H1 (cell line): ENCODE data around the gene CFAP92. TPM values are rescaled to one million over a fixed set of nuclear protein-coding genes. Genes with fewer than 3 reads are reported as not detected.

ENCODE experiments used
- ASH2L ChIP-seq: fragments of 200-600, 300-600 bp; sonication (generic); IDR thresholded peaks from one replicate; pipeline ENCODE4 v1.7.1; 2017; ENCODE audit warnings: low read length
- CTBP2 ChIP-seq: IDR thresholded peaks from 2 replicates; pipeline ENCODE4 v1.7.0; 2011; ENCODE audit warnings: borderline replicate concordance, mild to moderate bottlenecking, moderate library complexity, mixed read lengths, low read length; ENCODE audit not compliant: insufficient read depth, insufficient read length
- EGR1 ChIP-seq: IDR thresholded peaks from 2 replicates; pipeline ENCODE4 v1.6.1; 2011; ENCODE audit warnings: low read depth, low read length, borderline replicate concordance
- GABPA ChIP-seq: IDR thresholded peaks from 2 replicates; pipeline ENCODE4 v1.6.1; 2011; ENCODE audit warnings: mild to moderate bottlenecking, low read length, moderate library complexity, borderline replicate concordance; ENCODE audit not compliant: insufficient read depth
- HDAC2 ChIP-seq, 2 experiments: fragments of 300-600 bp in 1 of 2; sonication (generic) in 1 of 2; IDR thresholded peaks; 2 replicates each; pipeline ENCODE4 v1.6.1; 2011 to 2012; ENCODE audit warnings: low read depth in 2 of 2, low read length in 2 of 2, mild to moderate bottlenecking in 2 of 2, moderate library complexity in 2 of 2, borderline replicate concordance in 1 of 2, inconsistent platforms in 1 of 2
- JUN ChIP-seq: IDR thresholded peaks from 2 replicates; pipeline ENCODE4 v1.6.1; 2011; ENCODE audit warnings: low read depth, mild to moderate bottlenecking, improper control_type of control experiment, low read length
- JUND ChIP-seq: IDR thresholded peaks from 2 replicates; pipeline ENCODE4 v1.6.1; 2011; ENCODE audit warnings: mild to moderate bottlenecking, improper control_type of control experiment, low read length
- KDM1A ChIP-seq: fragments of 200-600, 300-600 bp; sonication (generic); IDR thresholded peaks from 2 replicates; pipeline ENCODE4 v1.7.1; 2016; ENCODE audit warnings: mild to moderate bottlenecking, low read length, borderline replicate concordance
- POU5F1 ChIP-seq: IDR thresholded peaks from 2 replicates; pipeline ENCODE4 v1.6.1; 2011; ENCODE audit warnings: low read depth, mild to moderate bottlenecking, low read length, moderate library complexity
- SIRT6 ChIP-seq: IDR thresholded peaks from one replicate; pipeline ENCODE4 v1.7.1; 2012; ENCODE audit warnings: low read length, inconsistent platforms
- SIX5 ChIP-seq: IDR thresholded peaks from 2 replicates; pipeline ENCODE4 v1.6.1; 2011; ENCODE audit warnings: mild to moderate bottlenecking, low read depth, low read length
- SP1 ChIP-seq: IDR thresholded peaks from 2 replicates; pipeline ENCODE4 v1.6.1; 2011; ENCODE audit warnings: low read depth, low read length
- TBP ChIP-seq: IDR thresholded peaks from 2 replicates; pipeline ENCODE4 v1.6.1; 2011; ENCODE audit warnings: low read depth, low read length, improper control_type of control experiment
- TEAD4 ChIP-seq: IDR thresholded peaks from 2 replicates; pipeline ENCODE4 v1.6.1; 2012; ENCODE audit warnings: low read depth, low read length, inconsistent platforms, mixed read lengths
- polyA plus RNA-seq, 7 experiments: library from polyadenylated mRNA; depleted of rRNA in 3 of 7; stranded (reverse) in 5 of 7; unstranded in 2 of 7; fragments of >200 nt in 5 of 7; fragments of 200-250 nt in 2 of 7; gene quantifications; 1 replicate in 5 of 7; 2 replicates in 1 of 7; 4 replicates in 1 of 7; pipeline versions ENCODE4 v1.2.1 to v1.2.3, GENCODE V29; 2011 to 2013; ENCODE audit warnings: missing spikeins in 2 of 7, mixed read lengths in 2 of 7
- total RNA-seq: library from RNA; stranded (reverse); fragmentation: NEBNext Ultra II Directional; extraction: Animal tissue kit (Norgen Biotek cat#: 25700); gene quantifications from 2 replicates; pipeline ENCODE4 v1.2.1, GENCODE V29; 2021
- TF ChIP-seq, protein P1 (sequence below): IDR thresholded peaks from 2 replicates; pipeline ENCODE4 v1.6.1; 2012; ENCODE audit warnings: inconsistent platforms
- TF ChIP-seq, protein P2 (sequence below): IDR thresholded peaks from 2 replicates; pipeline ENCODE4 v1.6.1; 2012; ENCODE audit warnings: inconsistent platforms

CFAP92 gene
- total and polyA plus RNA-seq, 2 of the 8 experiments (the other 6 are each of a cell fraction or from before 2014, with no cell fraction given), result 0.77 to 2.0 TPM

DNA sequence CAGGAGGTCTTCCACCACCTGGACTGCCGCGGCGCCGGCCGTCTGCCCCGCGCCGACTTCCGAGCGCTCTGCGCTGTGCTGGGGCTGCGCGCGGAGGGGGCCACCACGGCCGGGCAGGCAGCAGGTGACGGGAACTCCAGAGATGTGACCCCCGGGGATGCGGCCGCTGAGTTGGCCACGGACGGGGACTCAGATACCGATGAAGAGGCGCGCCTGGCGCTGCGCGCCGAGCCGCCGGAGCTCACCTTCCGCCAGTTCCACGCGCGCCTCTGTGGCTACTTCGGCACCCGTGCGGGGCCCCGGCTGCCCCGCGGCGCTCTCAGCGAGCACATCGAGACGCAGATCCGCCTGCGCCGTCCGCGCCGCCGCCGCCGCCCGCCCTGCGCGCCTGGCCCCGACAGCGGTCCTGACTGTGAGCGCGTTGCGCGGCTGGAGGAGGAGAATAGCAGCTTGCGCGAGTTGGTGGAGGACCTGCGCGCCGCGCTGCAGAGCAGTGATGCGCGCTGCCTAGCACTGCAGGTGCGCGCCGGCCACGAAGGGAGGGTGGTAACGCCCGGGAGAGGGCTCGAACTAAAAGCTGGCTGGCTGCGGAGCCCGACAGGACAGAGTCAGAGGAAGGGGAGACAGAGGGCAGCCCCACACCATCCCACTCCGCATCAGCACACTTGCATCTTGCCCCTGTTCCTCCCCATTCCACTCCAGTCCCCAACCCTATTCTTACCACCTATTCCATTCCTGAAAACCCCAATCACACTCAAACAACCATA, 8.1 kb upstream of the CFAP92 start (continued):
- TF ChIP-seq JUND, result no peak
- no peak for TF ChIP-seq HDAC2 (IDR thresholded peaks at IDR 0.05; ENCODE audit: borderline replicate concordance in 1 of 2, low read depth in 2 of 2, low read length in 2 of 2)
- no peak for TF ChIP-seq SIRT6
- TF ChIP-seq CTBP2, result no peak
- TF ChIP-seq TEAD4, result peak; percentile 85; the same call in 1 of the 2 replicates
- no peak for TF ChIP-seq EGR1
- no peak for TF ChIP-seq GABPA
- TF ChIP-seq SP1, result no peak
- TF ChIP-seq ASH2L, result peak; percentile 23
- TF ChIP-seq TBP, result no peak
- TF ChIP-seq, protein P1, sequence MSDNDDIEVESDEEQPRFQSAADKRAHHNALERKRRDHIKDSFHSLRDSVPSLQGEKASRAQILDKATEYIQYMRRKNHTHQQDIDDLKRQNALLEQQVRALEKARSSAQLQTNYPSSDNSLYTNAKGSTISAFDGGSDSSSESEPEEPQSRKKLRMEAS, result no peak
- TF ChIP-seq POU5F1, result no peak
- TF ChIP-seq JUN, result no peak
- TF ChIP-seq SIX5, result no peak
- TF ChIP-seq, protein P2, sequence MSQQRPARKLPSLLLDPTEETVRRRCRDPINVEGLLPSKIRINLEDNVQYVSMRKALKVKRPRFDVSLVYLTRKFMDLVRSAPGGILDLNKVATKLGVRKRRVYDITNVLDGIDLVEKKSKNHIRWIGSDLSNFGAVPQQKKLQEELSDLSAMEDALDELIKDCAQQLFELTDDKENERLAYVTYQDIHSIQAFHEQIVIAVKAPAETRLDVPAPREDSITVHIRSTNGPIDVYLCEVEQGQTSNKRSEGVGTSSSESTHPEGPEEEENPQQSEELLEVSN, result no peak
- no peak for TF ChIP-seq KDM1A
- TF ChIP-seq, all 59 proteins: peak for 6
